Ishikawa (cell line): ENCODE results near the gene CALU.

Source experiments
- CEBPB ChIP-seq: IDR thresholded peaks from 2 replicates; pipeline ENCODE4 v1.6.1; 2012
- CREB1 ChIP-seq: IDR thresholded peaks from 2 replicates; pipeline ENCODE4 v1.6.1; 2012; ENCODE audit warnings: low read depth
- EGR1 ChIP-seq: IDR thresholded peaks from 2 replicates; pipeline ENCODE4 v1.6.1; 2012
- EP300 ChIP-seq: IDR thresholded peaks from 2 replicates; pipeline ENCODE4 v1.6.1; 2012; ENCODE audit warnings: borderline replicate concordance
- FOXM1 ChIP-seq: IDR thresholded peaks from 2 replicates; pipeline ENCODE4 v1.6.1; 2012; ENCODE audit warnings: low read depth, borderline replicate concordance
- MAX ChIP-seq: IDR thresholded peaks from 2 replicates; pipeline ENCODE4 v1.6.1; 2012
- NFIC ChIP-seq: IDR thresholded peaks from 2 replicates; pipeline ENCODE4 v1.6.1; 2012
- RAD21 ChIP-seq: IDR thresholded peaks from 2 replicates; pipeline ENCODE4 v1.6.1; 2012; ENCODE audit warnings: low read depth
- TAF1 ChIP-seq: IDR thresholded peaks from 2 replicates; pipeline ENCODE4 v1.6.1; 2012; ENCODE audit warnings: low read depth, mild to moderate bottlenecking
- TCF12 ChIP-seq: IDR thresholded peaks from 2 replicates; pipeline ENCODE4 v1.6.1; 2012; ENCODE audit warnings: low read depth
- USF1 ChIP-seq: IDR thresholded peaks from 2 replicates; pipeline ENCODE4 v1.6.1; 2012

DNA sequence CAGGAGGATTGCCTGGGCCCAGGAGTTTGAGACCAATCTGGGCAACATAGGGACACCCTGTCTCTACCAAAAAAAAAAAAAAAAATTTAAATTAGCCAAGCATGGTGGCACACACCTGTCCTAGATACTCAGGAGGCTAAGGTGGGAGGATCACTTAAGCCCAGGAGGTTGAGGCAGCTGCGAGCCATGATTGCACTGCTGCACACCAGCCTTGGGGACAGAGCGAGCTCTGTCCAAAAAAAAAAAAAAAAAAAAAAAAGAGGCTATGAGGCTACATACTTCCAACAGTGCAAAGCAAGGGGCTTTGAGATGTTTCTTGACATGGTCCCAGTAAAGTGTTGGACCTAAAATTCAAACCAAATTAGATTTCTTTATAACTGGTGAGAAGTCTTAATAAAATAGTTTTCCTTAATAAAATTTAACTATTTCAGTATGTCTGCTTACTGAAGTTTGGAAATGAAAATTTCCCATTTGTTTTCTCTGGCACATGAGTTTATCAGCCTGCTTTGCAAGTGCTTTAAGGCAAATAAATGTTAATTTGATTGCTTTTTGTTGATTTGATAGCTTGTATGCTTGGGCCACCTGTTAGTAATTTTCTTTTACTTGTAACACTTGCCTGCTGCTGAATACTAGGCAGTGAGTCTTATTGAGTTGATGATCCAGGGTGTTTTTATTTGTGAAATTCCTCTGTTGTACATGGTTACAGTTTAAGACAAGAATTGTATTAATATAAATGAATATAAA is 16.1 kb downstream of the CALU start:
- TF ChIP-seq CEBPB (no peak), EGR1 (no peak), FOXM1 (no peak), RAD21 (no peak), TAF1 (no peak), EP300 (no peak), NFIC (no peak), CREB1 (no peak), MAX (no peak), TCF12 (no peak), USF1 (no peak)
